GM12878 (cell line): ENCODE data around the gene BEST3. TPM values are rescaled to one million over a fixed set of nuclear protein-coding genes. Genes with fewer than 3 reads are reported as not detected.
A peak's percentile ranks its signal among the peaks of the same experiment; 100 is the strongest.

ENCODE experiments used
- ATAC-seq: fragments of 200-7000 bp; cut with Tn5 transposase; 3 replicates; pipeline ENCODE4 v1.9.1; 2020; ENCODE audit warnings: mild to moderate bottlenecking, moderate library complexity
- BruUV-seq: library from RNA; stranded (reverse); fragments of 400-500 nt; replicated peaks from 2 replicates; lab custom pipeline; 2021; lab: Mats Ljungman, UMichigan
- CTCF ChIA-PET: fragments of 300-600 bp; sonication (Branson Sonifier 250); formaldehyde crosslinking; extraction: SDS; loops from one replicate; lab custom pipeline; 2021; ENCODE audit warnings: inconsistent platforms; lab: Yijun Ruan, JAX
- POLR2A ChIA-PET: fragments of 350-600 bp; formaldehyde crosslinking; extraction: SDS; loops from one replicate; lab custom pipeline; 2021; ENCODE audit warnings: inconsistent platforms; lab: Charles Lee
- RAD21 ChIA-PET: fragments of 300-600 bp; sonication (Branson Sonifier 250); formaldehyde crosslinking; loops from one replicate; lab custom pipeline; 2023; ENCODE audit warnings: antibody characterized with exemption; ENCODE audit not compliant: unreplicated experiment; lab: Charles Lee
- SMC1A ChIA-PET: fragments of 300-600 bp; sonication (Branson Sonifier 250); formaldehyde crosslinking; loops from one replicate; lab custom pipeline; 2023; ENCODE audit not compliant: unreplicated experiment, uncharacterized antibody; lab: Charles Lee
- DNase-seq: peaks from one replicate; pipeline ENCODE4 v3.0.0-alpha.2; 2011; ENCODE audit warnings: low read depth, low spot score
- FAIRE-seq: peaks from 3 replicates; lab custom pipeline; 2011; peaks lifted over from hg19 to GRCh38; lab: Jason Lieb, UNC
- H2AFZ ChIP-seq: 2 replicates; pipeline ENCODE4 v1.6.0; 2011; ENCODE audit warnings: low read depth, low read length, control low read depth; ENCODE audit not compliant: control insufficient read depth
- H3K27ac ChIP-seq: 2 replicates; pipeline ENCODE4 v1.5.1; 2011; ENCODE audit warnings: control low read depth; ENCODE audit not compliant: control insufficient read depth, insufficient read depth
- H3K27me3 ChIP-seq, 2 experiments: replicated peaks in 1 of 2; 2 replicates each; pipeline versions ENCODE4 v1.6.0 to v1.6.1; 2011; ENCODE audit warnings: low read length in 1 of 2; ENCODE audit not compliant: control insufficient read depth in 2 of 2, insufficient read depth in 2 of 2
- H3K36me3 ChIP-seq, 2 experiments: 2 replicates each; pipeline ENCODE4 v1.5.1; 2011; ENCODE audit warnings: low read length in 1 of 2; ENCODE audit not compliant: control insufficient read depth in 2 of 2, insufficient read depth in 2 of 2
- H3K4me1 ChIP-seq: 2 replicates; pipeline ENCODE4 v1.6.1; 2011; ENCODE audit warnings: mild to moderate bottlenecking, low read length, moderate library complexity, mixed read lengths; ENCODE audit not compliant: control insufficient read depth, insufficient read depth
- H3K4me2 ChIP-seq: 2 replicates; pipeline ENCODE4 v1.6.0; 2011; ENCODE audit warnings: control low read depth; ENCODE audit not compliant: control insufficient read depth, insufficient read depth
- H3K4me3 ChIP-seq: fragments of 200-600 bp; sonication (generic); 2 replicates; pipeline ENCODE4 v1.5.1; 2016
- H3K79me2 ChIP-seq: 2 replicates; pipeline ENCODE4 v1.6.0; 2011; ENCODE audit warnings: low read length; ENCODE audit not compliant: control insufficient read depth, insufficient read depth
- H3K9ac ChIP-seq: 2 replicates; pipeline ENCODE4 v1.8.0; 2011; ENCODE audit warnings: low read length, control low read depth, mixed read lengths; ENCODE audit not compliant: control insufficient read depth, insufficient read depth
- H3K9me3 ChIP-seq: replicated peaks from 3 replicates; pipeline ENCODE4 v1.5.1; 2011; ENCODE audit warnings: mild to moderate bottlenecking, low read length; ENCODE audit not compliant: control insufficient read depth, insufficient read depth
- H4K20me1 ChIP-seq: 2 replicates; pipeline ENCODE4 v1.6.0; 2011; ENCODE audit not compliant: control insufficient read depth, insufficient read depth
- CTCF ChIP-seq, 3 experiments: IDR thresholded peaks in 2 of 3; conservative IDR thresholded peaks in 1 of 3; 2 replicates each; pipeline ENCODE4 v1.5.1; 2011; ENCODE audit warnings: low read depth in 3 of 3, low read length in 3 of 3, mild to moderate bottlenecking in 3 of 3, control low read depth in 2 of 3, moderate library complexity in 2 of 3, inconsistent platforms in 1 of 3, mixed read lengths in 1 of 3; ENCODE audit not compliant: control insufficient read depth in 2 of 3, insufficient read depth in 1 of 3; ENCODE audit errors: extremely low read depth in 1 of 3
- FOXK2 ChIP-seq: fragments of 450-650 bp; IDR thresholded peaks from 2 replicates; pipeline ENCODE4 v1.6.1; 2017; ENCODE audit warnings: mild to moderate bottlenecking, moderate library complexity
- MAX ChIP-seq: IDR thresholded peaks from 2 replicates; pipeline ENCODE4 v1.6.1; 2012; ENCODE audit warnings: low read depth, low read length, improper control_type of control experiment
- MEF2B ChIP-seq: fragments of 450-650 bp; IDR thresholded peaks from 2 replicates; pipeline ENCODE4 v1.6.1; 2018; ENCODE audit warnings: mild to moderate bottlenecking, moderate library complexity; ENCODE audit not compliant: partially characterized antibody, poor library complexity, severe bottlenecking
- PML ChIP-seq: IDR thresholded peaks from 2 replicates; pipeline ENCODE4 v1.6.1; 2012; ENCODE audit warnings: low read length, inconsistent platforms
- SMC3 ChIP-seq: IDR thresholded peaks from 2 replicates; pipeline ENCODE4 v1.6.1; 2011; ENCODE audit warnings: low read length, improper control_type of control experiment, borderline replicate concordance
- YY1 ChIP-seq: IDR thresholded peaks from 2 replicates; pipeline ENCODE4 v1.6.1; 2011; ENCODE audit warnings: low read depth, mild to moderate bottlenecking, low read length
- ZBTB33 ChIP-seq: fragments of 450-650 bp; IDR thresholded peaks from 2 replicates; pipeline ENCODE4 v1.6.1; 2017; ENCODE audit warnings: mild to moderate bottlenecking
- ZNF384 ChIP-seq: IDR thresholded peaks from 2 replicates; pipeline ENCODE4 v1.6.1; 2012; ENCODE audit warnings: low read depth, mild to moderate bottlenecking, low read length, improper control_type of control experiment, borderline replicate concordance
- WGBS: methylation state at CpG from one replicate; pipeline ENCODE4 v1.1.6; 2016; ENCODE audit warnings: low lambda C conversion rate; ENCODE audit not compliant: insufficient replicate concordance, insufficient coverage; ENCODE audit errors: missing lambda C conversion rate; 5-methylcytosine and 5-hydroxymethylcytosine counted together
- in situ Hi-C: fragments of 300-500 bp; cut with MboI; formaldehyde crosslinking; loops from 9 replicates; pipeline ENCODE4 v1.14.3; 2018; ENCODE audit warnings: mixed read lengths
- intact Hi-C: fragments of 100-400 bp; cut with micrococcal nuclease; formaldehyde crosslinking; loops from one replicate; pipeline ENCODE4 v1.14.2; 2022; ENCODE audit not compliant: unreplicated experiment
- polyA plus RNA-seq, 11 experiments: library from polyadenylated mRNA; depleted of rRNA in 4 of 11; unstranded in 6 of 11; stranded (reverse) in 5 of 11; fragments of >200 nt; fragmentation: Nextera tagmentation in 4 of 11; fragmentation: Illumina TruSeq in 1 of 11; extraction: Ambion mirVana in 4 of 11; extraction: Trizol in 1 of 11; gene quantifications; 1 replicate in 1 of 11; 2 replicates in 10 of 11; pipeline versions ENCODE4 v1.2.1 to v1.2.3, GENCODE V29; 2011 to 2016; ENCODE audit warnings: inconsistent platforms in 2 of 11, missing spikeins in 2 of 11, low read depth in 1 of 11
- total RNA-seq, 4 experiments: library from RNA; depleted of rRNA in 3 of 4; stranded (reverse); fragments of >200 nt in 3 of 4; fragmentation: Illumina TruSeq in 1 of 4; extraction: Trizol in 1 of 4; gene quantifications; 2 replicates each; pipeline versions ENCODE4 v1.2.1 to v1.2.3, GENCODE V29; 2013 to 2021

The BEST3 gene
- total and polyA plus RNA-seq, 10 of the 15 experiments (the other 5 are each of a cell fraction or from before 2014, with no cell fraction given) = not detected

GRCh38 chr12:69641546-69641945 is 57.6 kb downstream of the BEST3 start:
- ChIA-PET SMC1A (interaction anchor here (2.0 to 2.1 kb wide), 3 partner anchors 11 to 256 kb away, joined by 5 to 8 read pairs (median 8); no protein-coding TSS in a partner anchor), CTCF (interaction anchor here (0.7 to 6.6 kb wide), 10 partner anchors 11 to 486 kb away, joined by 3 to 93 read pairs (median 12); no protein-coding TSS in a partner anchor), RAD21 (interaction anchor here (4.1 kb wide), 1 partner anchor 284 kb away, joined by 44 read pairs; no protein-coding TSS in a partner anchor), POLR2A (no interaction called here)
- BruUV-seq = no TSS peak
- Histone ChIP-seq H3K9me3 (no peaks in the 10 kb centered on the region), H3K27me3 (no peaks in the 10 kb centered on the region), H4K20me1 (no peaks in the 10 kb centered on the region), H3K4me3 (no peak overlapping the region), H3K27ac (no peak overlapping the region), H3K4me1 (no peaks in the 10 kb centered on the region), H3K79me2 (no peaks in the 10 kb centered on the region), H2AFZ (no peak overlapping the region), H3K9ac (no peak overlapping the region), H3K4me2 (no peak overlapping the region), H3K36me3 (no peaks in the 10 kb centered on the region)
- no peak for DNase-seq
- WGBS = 51% methylated on average over 7 of the region's 7 CpGs
- ATAC-seq = no peak
- intact Hi-C loops (no loop called here), in situ Hi-C loops (loop anchor here (10.0 kb wide), 1 partner anchor 497 kb away; no protein-coding TSS in a partner anchor)
- TF ChIP-seq MEF2B (no peak), PML (no peak), MAX (no peak)
- no peak for FAIRE-seq

- Histone ChIP-seq H3K9me3 (no peaks in the 10 kb centered on the region), H2AFZ (no peak overlapping the region), H4K20me1 (no peaks in the 10 kb centered on the region), H3K79me2 (no peaks in the 10 kb centered on the region), H3K4me3 (no peak overlapping the region), H3K27me3 (no peaks in the 10 kb centered on the region), H3K9ac (no peak overlapping the region), H3K27ac (no peak overlapping the region), H3K4me2 (no peak overlapping the region), H3K36me3 (no peaks in the 10 kb centered on the region), H3K4me1 (no peaks in the 10 kb centered on the region)
- ChIA-PET POLR2A (interaction anchor here (1.1 kb wide), 1 partner anchor 281 kb away, joined by 3 read pairs; no protein-coding TSS in a partner anchor), CTCF (interaction anchor here (0.6 to 6.6 kb wide), 40 partner anchors 9 to 1090 kb away, joined by 3 to 93 read pairs (median 4); partner anchors contain the start of gene LRRC10), RAD21 (interaction anchor here (0.6 to 4.1 kb wide), 5 partner anchors 11 to 306 kb away, joined by 3 to 44 read pairs (median 5); no protein-coding TSS in a partner anchor), SMC1A (interaction anchor here (0.8 to 2.7 kb wide), 14 partner anchors 9 to 483 kb away, joined by 3 to 41 read pairs (median 4); no protein-coding TSS in a partner anchor)
- BruUV-seq = no TSS peak
- in situ Hi-C loops (loop anchor here (5.0 to 10.0 kb wide), 2 partner anchors 282 to 495 kb away; partner anchors contain the start of gene YEATS4), intact Hi-C loops (loop anchor here (1.0 to 2.0 kb wide), 3 partner anchors 282 to 485 kb away; no protein-coding TSS in a partner anchor)
- ATAC-seq = peak; percentile 96
- peak; percentile 15 for DNase-seq
- 15% methylated on average over 12 of the region's 12 CpGs for WGBS
- FAIRE-seq = peak; percentile 94
- TF ChIP-seq FOXK2 = no peak
- TF ChIP-seq ZBTB33 = no peak
- no peak for TF ChIP-seq ZNF384
- no peak for TF ChIP-seq MAX
- TF ChIP-seq SMC3 = peak; percentile 87
- TF ChIP-seq CTCF (IDR thresholded peaks at IDR 0.05 in 2 of 3, conservative IDR thresholded peaks at IDR 0.05 in 1 of 3; ENCODE audit: control insufficient read depth in 2 of 3, extremely low read depth in 1 of 3, insufficient read depth in 1 of 3, low read depth in 3 of 3, low read length in 3 of 3) = peak; percentile 82 to 90 (median 87)
- peak; percentile 26; the same call in 1 of the 2 replicates for TF ChIP-seq YY1
These were observed 59.6 kb downstream of the BEST3 start for GRCh38 chr12:69639400-69640016.
